Esophagus (tissue), 2 donors: Measurements from ENCODE around the gene MAP7. TPM values are rescaled to one million over a fixed set of nuclear protein-coding genes. Genes with fewer than 3 reads are reported as not detected.
"Not testable (repeated sequence)": the region's sequence is repeated elsewhere in the genome, so short reads cannot be mapped to it uniquely, and the experiment has no call there.

Experiments
- H3K27ac ChIP-seq, 2 donors: one replicate each; pipeline ENCODE4 v1.5.1; 2013; ENCODE audit warnings: low read depth in 2 of 2, mild to moderate bottlenecking in 2 of 2, inconsistent platforms in 1 of 2, low read length in 1 of 2, moderate library complexity in 1 of 2
- H3K27me3 ChIP-seq, 2 donors: one replicate each; pipeline ENCODE4 v1.6.1; 2013; ENCODE audit warnings: low read length in 2 of 2, control low read depth in 1 of 2, mild to moderate bottlenecking in 1 of 2; ENCODE audit not compliant: insufficient read depth in 2 of 2, control insufficient read depth in 1 of 2
- H3K36me3 ChIP-seq, 2 donors: one replicate each; pipeline ENCODE4 v1.6.1; 2013; ENCODE audit warnings: low read length in 1 of 2; ENCODE audit not compliant: control insufficient read depth in 2 of 2, insufficient read depth in 2 of 2
- H3K4me1 ChIP-seq, 2 donors: one replicate each; pipeline ENCODE4 v1.6.1; 2013; ENCODE audit warnings: low read length in 1 of 2; ENCODE audit not compliant: control insufficient read depth in 2 of 2, insufficient read depth in 2 of 2
- H3K4me3 ChIP-seq, 2 donors: one replicate each; pipeline ENCODE4 v1.5.1; 2013; ENCODE audit warnings: low read length in 2 of 2, mild to moderate bottlenecking in 2 of 2, low read depth in 1 of 2, moderate library complexity in 1 of 2
- H3K9me3 ChIP-seq, 2 donors: one replicate each; pipeline ENCODE4 v1.6.1; 2013; ENCODE audit warnings: mild to moderate bottlenecking in 2 of 2, low read depth in 1 of 2, low read length in 1 of 2, moderate library complexity in 1 of 2; ENCODE audit not compliant: control insufficient read depth in 2 of 2, insufficient read depth in 1 of 2
- WGBS, 2 donors: extraction: QIAGEN DNeasy Blood & Tissue Kit; methylation state at CpG; one replicate each; pipeline ENCODE4 v1.1.7; 2013; 5-methylcytosine and 5-hydroxymethylcytosine counted together
- polyA plus RNA-seq, 2 donors: library from polyadenylated mRNA; stranded (reverse); fragments of 200-250 nt; gene quantifications; one replicate each; pipeline ENCODE4 v1.2.3, GENCODE V29; 2013
- donor health status: healthy with polysubstance abuse.
- donor health status: Bipolar disorder and iron deficiency.

The MAP7 gene
- polyA plus RNA-seq, 2 donors = 13.4 to 15.1 TPM

- H3K36me3 ChIP-seq = no peaks in the 10 kb centered on the region
- peak overlapping the region in 1 of 2 donors; percentile 60 for H3K27ac ChIP-seq
- no peak overlapping the region for H3K4me3 ChIP-seq
- H3K4me1 ChIP-seq = no peaks in the 10 kb centered on the region
- no peaks in the 10 kb centered on the region for H3K9me3 ChIP-seq
- no peaks in the 10 kb centered on the region for H3K27me3 ChIP-seq
- WGBS, 2 donors = 59 to 71% methylated on average over 6 of the region's 6 CpGs
Observed at GRCh38 chr6:136403110-136403980, 146.9 kb downstream of the MAP7 start.

- H3K4me1 ChIP-seq = no peaks in the 10 kb centered on the region
- 87 to 88% methylated on average over 3 of the region's 3 CpGs for WGBS, 2 donors
- H3K9me3 ChIP-seq = no peaks in the 10 kb centered on the region
- no peaks in the 10 kb centered on the region for H3K27me3 ChIP-seq
- H3K4me3 ChIP-seq = no peak overlapping the region
- H3K36me3 ChIP-seq = no peaks in the 10 kb centered on the region
- no peak overlapping the region for H3K27ac ChIP-seq
Observed at GRCh38 chr6:136401749-136402148, 148.5 kb downstream of the MAP7 start.

GRCh38 chr6:136401236-136401635 is 149.0 kb downstream of the MAP7 start:
- H3K4me3 ChIP-seq, H3K27ac ChIP-seq, H3K9me3 ChIP-seq, H3K27me3 ChIP-seq, H3K4me1 ChIP-seq, H3K36me3 ChIP-seq: not testable (repeated sequence)
- 91 to 95% methylated on average over 4 of the region's 4 CpGs for WGBS, 2 donors

GRCh38 chr6:136398453-136398852 is 151.8 kb downstream of the MAP7 start:
- H3K9me3 ChIP-seq = no peaks in the 10 kb centered on the region
- WGBS, 2 donors = 81 to 84% methylated on average over 3 of the region's 3 CpGs
- H3K27ac ChIP-seq = no peak overlapping the region
- H3K4me1 ChIP-seq = no peaks in the 10 kb centered on the region
- no peaks in the 10 kb centered on the region for H3K27me3 ChIP-seq
- H3K4me3 ChIP-seq = no peak overlapping the region
- no peaks in the 10 kb centered on the region for H3K36me3 ChIP-seq

- 92 to 97% methylated on average over 1 of the region's 1 CpG for WGBS, 2 donors
- Histone ChIP-seq H3K27me3 (no peaks in the 10 kb centered on the region), H3K36me3 (no peaks in the 10 kb centered on the region), H3K9me3 (no peaks in the 10 kb centered on the region), H3K4me3 (no peak overlapping the region), H3K4me1 (no peaks in the 10 kb centered on the region), H3K27ac (no peak overlapping the region)
Observed at GRCh38 chr6:136396908-136397307, 153.3 kb downstream of the MAP7 start.

GRCh38 chr6:136390959-136391358 is 159.3 kb downstream of the MAP7 start:
- WGBS, 2 donors = 85 to 88% methylated on average over 1 of the region's 2 CpGs
- H3K4me3 ChIP-seq, H3K4me1 ChIP-seq, H3K36me3 ChIP-seq, H3K27ac ChIP-seq, H3K27me3 ChIP-seq, H3K9me3 ChIP-seq: not testable (repeated sequence)

- Histone ChIP-seq H3K27me3 (no peaks in the 10 kb centered on the region), H3K27ac (no peak overlapping the region), H3K9me3 (no peaks in the 10 kb centered on the region), H3K4me1 (no peaks in the 10 kb centered on the region), H3K36me3 (no peaks in the 10 kb centered on the region), H3K4me3 (no peak overlapping the region)
- 79 to 83% methylated on average over 4 of the region's 4 CpGs for WGBS, 2 donors
Observed at GRCh38 chr6:136387316-136387715, 162.9 kb downstream of the MAP7 start.

- 73 to 75% methylated on average over 9 of the region's 9 CpGs for WGBS, 2 donors
- Histone ChIP-seq H3K36me3 (no peaks in the 10 kb centered on the region), H3K27ac (no peak overlapping the region), H3K4me3 (no peak overlapping the region), H3K9me3 (no peaks in the 10 kb centered on the region), H3K27me3 (no peaks in the 10 kb centered on the region), H3K4me1 (no peaks in the 10 kb centered on the region)
Observed at GRCh38 chr6:136383268-136383937, 166.8 kb downstream of the MAP7 start.

- Histone ChIP-seq H3K27me3 (no peaks in the 10 kb centered on the region), H3K4me1 (no peaks in the 10 kb centered on the region), H3K36me3 (no peaks in the 10 kb centered on the region), H3K4me3 (no peak overlapping the region), H3K9me3 (no peaks in the 10 kb centered on the region), H3K27ac (no peak overlapping the region)
Observed at GRCh38 chr6:136382676-136383252, 167.5 kb downstream of the MAP7 start.
